GM21367 (cell line): ENCODE data around the gene PIM2.
"Not testable (repeated sequence)": the region's sequence is repeated elsewhere in the genome, so short reads cannot be mapped to it uniquely, and the experiment has no call there.

ENCODE experiments used
- ATAC-seq: cut with Tn5 transposase; IDR thresholded peaks from one replicate; pipeline ENCODE4 v1.9.1; 2021; ENCODE audit not compliant: unreplicated experiment

The PIM2 gene

DNA sequence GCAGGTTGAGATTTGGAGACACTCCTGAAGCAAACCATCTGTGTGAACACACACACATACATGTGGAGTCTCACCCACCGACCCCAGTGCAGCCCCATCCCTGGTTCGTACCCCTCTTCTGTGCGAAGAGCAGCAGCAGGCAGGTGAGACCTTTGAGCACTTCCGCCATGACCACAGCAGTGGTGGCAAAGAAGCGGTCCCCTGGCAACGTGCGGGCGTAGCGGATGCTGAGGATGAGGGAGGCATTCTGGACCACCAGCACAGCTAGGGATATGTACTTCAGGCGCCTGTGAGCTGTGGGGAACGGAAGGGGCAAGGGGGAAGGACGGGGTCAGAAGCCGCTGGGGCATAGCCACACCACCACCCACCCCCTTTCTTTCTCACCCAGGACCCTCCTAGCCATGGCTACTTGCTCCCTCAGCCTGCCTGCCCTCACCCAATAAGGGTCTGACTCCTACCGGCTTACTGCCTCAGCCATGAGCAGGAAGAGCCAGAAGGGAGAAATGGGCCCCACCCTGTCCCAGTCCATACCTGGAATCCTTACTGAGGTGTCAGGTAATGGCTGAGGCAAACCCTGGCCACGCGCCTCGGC is 9.0 kb downstream of the PIM2 start:
- no peak for ATAC-seq

DNA sequence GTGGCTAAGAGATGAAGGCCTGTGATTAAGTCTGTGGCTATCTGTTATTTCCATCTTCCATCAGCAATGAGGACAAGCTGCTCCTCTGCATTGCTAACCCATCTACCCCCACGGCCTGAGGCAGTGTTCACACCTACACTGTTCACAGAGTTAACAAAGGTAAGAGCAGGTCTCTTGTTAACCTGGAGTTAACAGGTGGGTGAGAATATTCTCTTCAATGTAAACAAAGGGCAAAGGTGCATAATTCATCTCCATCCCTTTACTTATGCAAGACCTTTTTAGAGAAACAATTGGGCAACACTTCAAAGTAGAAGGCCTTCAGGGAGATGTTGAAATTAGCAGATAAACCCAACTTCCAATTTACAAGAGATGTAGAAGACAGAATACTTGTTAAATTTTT is 10.2 kb downstream of the PIM2 start:
- ATAC-seq: no peak

DNA sequence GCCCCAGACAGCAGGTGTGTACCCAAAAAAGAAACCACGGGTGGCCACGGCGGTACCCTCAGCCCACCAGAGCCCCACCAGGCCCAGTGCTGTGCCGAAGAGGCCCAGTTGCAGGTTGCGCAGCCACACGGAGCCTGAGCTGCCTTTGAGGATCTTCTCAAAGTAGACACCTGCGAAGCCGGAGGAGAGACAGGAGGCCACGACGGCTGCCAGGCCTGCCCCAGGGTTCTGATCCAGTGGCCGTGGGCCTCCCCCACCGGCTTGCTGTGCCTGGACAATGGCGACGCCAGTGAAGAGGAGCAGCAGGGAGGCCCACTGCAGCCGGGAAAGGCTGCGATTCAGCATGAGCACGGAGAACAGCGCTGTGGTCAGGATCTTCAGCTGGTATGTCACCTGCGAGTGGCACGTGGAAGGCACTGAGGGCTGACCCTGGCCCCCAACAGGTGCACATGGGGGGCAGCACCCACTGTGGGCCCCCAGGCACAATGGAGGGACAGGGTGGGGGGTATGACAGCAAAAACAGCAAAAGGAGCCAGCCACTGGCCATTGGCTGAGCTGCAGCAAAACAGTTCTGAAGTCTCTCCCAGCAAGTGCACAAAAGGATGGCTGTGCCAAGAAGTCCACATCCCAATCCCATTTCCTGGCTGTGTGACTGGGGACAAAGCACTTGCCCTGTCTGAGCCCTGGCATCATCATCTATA is 13.6 kb downstream of the PIM2 start:
- no peak for ATAC-seq

DNA sequence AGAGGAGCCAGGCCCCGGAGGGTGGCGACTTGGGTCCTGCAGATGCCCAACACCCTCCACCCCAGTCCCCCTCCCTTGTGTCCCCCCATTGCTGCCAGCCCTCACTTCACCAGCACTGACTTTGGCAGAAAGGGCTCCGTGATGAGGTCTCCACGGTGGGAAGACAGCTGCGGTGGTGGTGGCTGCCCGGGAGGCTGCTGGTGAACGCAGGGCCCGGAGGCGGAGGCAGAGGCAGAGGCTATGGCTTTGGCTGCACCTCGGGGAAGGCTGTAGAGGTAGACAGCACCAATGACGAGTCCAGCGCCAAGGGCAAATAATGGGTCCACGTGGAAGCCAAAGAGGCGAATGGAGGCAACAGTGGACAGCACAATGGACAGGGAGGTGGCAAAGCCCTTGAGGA is 14.2 kb downstream of the PIM2 start:
- no peak for ATAC-seq

- no peak for ATAC-seq
Observed at GRCh38 chrX:48904180-48904579, 14.6 kb downstream of the PIM2 start.

- ATAC-seq: no peak
Observed at GRCh38 chrX:48903290-48903689, 15.5 kb downstream of the PIM2 start.

DNA sequence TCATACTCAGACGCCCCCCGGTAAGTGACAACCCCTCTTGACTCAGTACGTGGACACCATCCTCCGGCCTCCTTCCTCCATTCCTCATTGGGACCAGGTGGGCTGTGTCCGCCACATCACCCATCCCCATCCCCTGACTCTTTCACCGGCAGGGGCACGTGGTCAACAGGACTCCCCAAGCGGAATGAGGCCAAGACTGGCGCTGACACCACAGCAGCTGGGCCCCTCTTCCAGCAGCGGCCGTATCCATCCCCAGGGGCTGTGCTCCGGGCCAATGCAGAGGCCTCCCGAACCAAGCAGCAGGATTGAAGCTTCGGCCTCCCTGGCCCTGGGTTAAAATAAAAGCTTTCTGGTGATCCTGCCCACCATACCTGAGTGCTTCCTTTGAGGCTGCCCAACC is 16.0 kb downstream of the PIM2 start:
- ATAC-seq: no peak

GRCh38 chrX:48902135-48902534 is 16.7 kb downstream of the PIM2 start:
- no peak for ATAC-seq

DNA sequence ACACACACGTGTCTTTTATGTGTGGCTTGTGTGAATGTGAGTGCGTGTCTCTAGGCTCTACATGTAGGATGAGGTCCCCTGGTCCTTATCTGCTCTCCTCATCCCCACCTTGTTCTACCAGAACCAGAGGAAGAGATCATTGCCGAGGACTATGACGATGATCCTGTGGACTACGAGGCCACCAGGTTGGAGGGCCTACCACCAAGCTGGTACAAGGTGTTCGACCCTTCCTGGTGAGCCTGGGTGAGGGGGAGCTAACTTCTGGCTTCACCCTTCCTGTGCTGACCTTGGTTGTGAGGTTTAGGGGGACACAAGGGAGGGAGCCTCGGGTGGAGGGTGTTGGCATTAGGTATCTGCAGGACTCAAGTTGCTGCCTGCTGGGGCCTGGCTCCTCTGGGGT is 17.8 kb downstream of the PIM2 start:
- no peak for ATAC-seq

GRCh38 chrX:48899078-48899410 is 19.8 kb downstream of the PIM2 start:
- ATAC-seq: no peak

GRCh38 chrX:48897625-48898306 is 21.1 kb downstream of the PIM2 start, which contains the start of the genes PQBP1 and TIMM17B:
Gene PQBP1, plus strand, starts transcription at chrX:48897930. Its CDS starts 580 bp downstream, at chrX:48898510.
Gene TIMM17B, minus strand, starts transcription at chrX:48897768. Its CDS starts 19 bp downstream, at chrX:48897749.
- peak; percentile 91 for ATAC-seq

DNA sequence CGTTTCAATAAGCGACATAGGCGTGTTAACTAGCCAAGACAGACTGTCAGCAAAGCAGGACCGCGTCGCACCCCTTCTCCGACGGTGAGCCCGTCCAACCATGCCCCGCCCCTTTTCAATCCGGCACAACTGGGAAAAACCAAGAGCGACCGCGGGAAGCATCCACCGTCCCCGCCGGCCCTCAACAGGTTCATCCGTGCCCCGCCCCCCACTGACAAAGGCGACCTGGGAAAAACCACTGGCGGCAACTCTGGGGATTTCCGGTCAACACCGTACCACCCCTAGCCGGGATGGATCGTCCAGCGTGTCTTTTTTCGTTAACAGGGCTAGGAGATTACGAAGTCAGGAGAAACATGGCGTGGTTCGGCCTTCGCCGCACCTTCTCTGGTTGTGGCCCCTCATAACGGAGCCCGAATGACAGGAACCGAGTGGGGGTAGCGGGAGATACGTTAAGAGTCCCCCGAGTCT is 21.6 kb downstream of the PIM2 start:
- no peak for ATAC-seq

GRCh38 chrX:48896611-48897011 is 22.2 kb downstream of the PIM2 start:
- no peak for ATAC-seq

DNA sequence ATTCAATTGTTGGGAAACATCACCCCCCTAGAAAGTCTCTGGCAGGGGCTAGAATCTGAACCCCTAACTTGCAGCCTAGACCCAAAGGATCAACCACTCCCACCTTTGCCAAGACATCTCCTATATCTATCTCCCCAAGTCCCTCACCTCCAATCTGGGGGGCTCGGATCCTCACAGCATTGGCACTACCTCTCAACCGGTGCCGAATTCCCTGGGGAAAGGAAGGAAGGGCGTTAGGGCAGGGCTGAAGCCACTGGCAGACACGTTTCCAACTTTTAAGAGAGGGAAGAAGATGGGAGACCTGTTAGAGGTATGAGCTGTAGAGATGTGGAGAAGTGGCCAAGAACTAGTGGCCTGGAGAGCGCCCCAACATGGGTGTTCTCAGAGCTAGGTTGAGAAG is 23.9 kb downstream of the PIM2 start:
- no peak for ATAC-seq

DNA sequence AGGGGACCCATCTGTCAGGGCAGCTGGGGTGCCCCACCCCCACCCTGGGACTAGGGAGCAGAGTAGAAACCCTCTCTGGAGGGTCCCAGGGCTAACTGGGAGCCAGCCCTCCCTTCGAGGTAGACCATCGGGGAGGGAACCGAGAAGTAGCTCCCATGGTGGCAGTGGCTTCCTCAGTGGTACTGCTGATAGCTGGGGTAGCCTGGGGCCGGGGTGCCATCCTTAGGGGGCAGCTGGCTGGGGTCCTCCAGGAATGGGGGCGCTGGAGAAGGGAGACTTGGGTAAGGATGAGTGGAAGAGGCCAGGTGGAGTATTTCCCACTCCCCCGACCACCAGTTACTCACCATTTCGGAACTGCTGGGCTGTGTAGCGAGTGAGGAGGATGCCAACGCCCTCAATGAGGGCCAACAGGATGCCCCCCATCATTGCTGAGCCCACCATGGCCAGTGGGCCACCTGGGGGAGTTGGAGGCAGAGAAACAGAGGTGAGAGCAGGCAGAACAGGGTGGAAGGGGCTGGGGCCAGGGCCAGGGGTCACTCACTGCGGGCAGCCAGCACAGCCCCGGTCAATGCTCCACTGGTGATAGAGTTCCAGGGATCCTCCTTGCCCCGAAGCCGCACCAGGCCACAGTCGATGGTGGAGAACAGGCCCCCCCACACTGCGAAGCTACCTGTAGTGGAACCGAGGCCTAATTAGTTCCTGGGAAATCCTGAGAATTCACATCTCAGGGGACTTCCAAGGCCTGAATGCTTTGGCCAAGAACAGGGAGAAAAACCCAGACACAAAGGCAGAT is 25.1 kb downstream of the PIM2 start:
- no peak for ATAC-seq

- ATAC-seq: no peak
Observed at GRCh38 chrX:48892896-48893295, 25.9 kb downstream of the PIM2 start.

GRCh38 chrX:48891402-48892288 is 27.2 kb downstream of the PIM2 start:
- ATAC-seq: peak; percentile 73

GRCh38 chrX:48890934-48891401 is 27.9 kb downstream of the PIM2 start:
- ATAC-seq: peak; percentile 39

GRCh38 chrX:48890296-48890925 is 28.4 kb downstream of the PIM2 start:
- no peak for ATAC-seq

DNA sequence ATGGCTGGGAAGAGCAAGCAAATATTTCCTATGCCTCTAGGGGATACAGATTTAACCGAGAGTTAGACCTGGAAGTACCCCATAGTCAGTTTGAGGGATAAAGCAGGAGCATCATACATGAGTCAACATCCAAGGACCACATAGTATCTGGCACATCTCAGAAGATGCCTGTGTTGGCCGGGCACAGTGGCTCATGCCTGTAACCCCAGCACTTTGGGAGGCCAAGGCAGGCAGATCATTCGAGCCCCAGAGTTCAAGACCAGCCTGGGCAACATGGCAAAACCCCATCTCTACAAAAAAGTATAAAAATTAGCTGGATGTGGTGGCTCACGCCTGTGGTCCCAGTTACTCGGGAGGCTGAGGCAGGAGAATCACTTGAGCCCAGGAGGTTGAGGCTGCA is 32.2 kb downstream of the PIM2 start:
- ATAC-seq: not testable (repeated sequence)
